Measurements from ENCODE around the gene ARL3.

- TF ChIP-seq CTCF (conservative IDR thresholded peaks at IDR 0.05), result no peak
- no peak for TF ChIP-seq ZFX (IDR thresholded peaks at IDR 0.05)
These were observed 6.6 kb upstream of the ARL3 start for GRCh38 chr10:102720775-102721301.

All from C4-2B (cell line).